ENCODE data around the gene SPIN1. TPM values are rescaled to one million over a fixed set of nuclear protein-coding genes. Genes with fewer than 3 reads are reported as not detected.

SPIN1 gene
- total and polyA plus RNA-seq, 9 donors: 56.3 to 86.0 (median 65.8) TPM

- no peaks in the 10 kb centered on the region for H3K27me3 ChIP-seq (ENCODE audit: control insufficient read depth, insufficient read depth, low read length)
- WGBS (ENCODE audit: insufficient coverage): 23% methylated on average over 2 of the region's 3 CpGs
- peak; percentile 41 for DNase-seq
- no peaks in the 10 kb centered on the region for H3K36me3 ChIP-seq (ENCODE audit: control insufficient read depth, insufficient read depth, low read length)
- no peak overlapping the region for H3K27ac ChIP-seq (ENCODE audit: low read length)
- no peak overlapping the region for H3K4me3 ChIP-seq (ENCODE audit: low read length)
- H3K9me3 ChIP-seq (replicated peaks; ENCODE audit: control insufficient read depth, low read depth, low read length): no peaks in the 10 kb centered on the region
- H3K4me1 ChIP-seq (ENCODE audit: control insufficient read depth, insufficient read depth, low read length): peaks cover 5% of the 10 kb centered on the region
Observed at GRCh38 chr9:88399966-88400365, 11.7 kb downstream of the SPIN1 start.

- 100% methylated on average over 1 of the region's 4 CpGs for WGBS (ENCODE audit: insufficient coverage)
- Histone ChIP-seq H3K4me3 (ENCODE audit: low read length) (no peak overlapping the region), H3K27ac (ENCODE audit: low read length) (no peak overlapping the region), H3K36me3 (ENCODE audit: control insufficient read depth, insufficient read depth, low read length) (no peaks in the 10 kb centered on the region), H3K27me3 (ENCODE audit: control insufficient read depth, insufficient read depth, low read length) (no peaks in the 10 kb centered on the region), H3K9me3 (replicated peaks; ENCODE audit: control insufficient read depth, low read depth, low read length) (no peaks in the 10 kb centered on the region), H3K4me1 (ENCODE audit: control insufficient read depth, insufficient read depth, low read length) (peaks cover 5% of the 10 kb centered on the region)
- DNase-seq: no peak
Observed at GRCh38 chr9:88403340-88403739, 15.1 kb downstream of the SPIN1 start.

- H3K27ac ChIP-seq (ENCODE audit: low read length): no peak overlapping the region
- H3K4me3 ChIP-seq (ENCODE audit: low read length): no peak overlapping the region
- H3K9me3 ChIP-seq (replicated peaks; ENCODE audit: control insufficient read depth, low read depth, low read length): no peaks in the 10 kb centered on the region
- no peaks in the 10 kb centered on the region for H3K27me3 ChIP-seq (ENCODE audit: control insufficient read depth, insufficient read depth, low read length)
- no CpG with 5 or more reads among the region's 7 CpGs for WGBS (ENCODE audit: insufficient coverage)
- no peaks in the 10 kb centered on the region for H3K36me3 ChIP-seq (ENCODE audit: control insufficient read depth, insufficient read depth, low read length)
- no peaks in the 10 kb centered on the region for H3K4me1 ChIP-seq (ENCODE audit: control insufficient read depth, insufficient read depth, low read length)
- DNase-seq: no peak
Observed at GRCh38 chr9:88406051-88406450, 17.8 kb downstream of the SPIN1 start.

- H3K4me1 ChIP-seq (ENCODE audit: control insufficient read depth, insufficient read depth, low read length): no peaks in the 10 kb centered on the region
- H3K27me3 ChIP-seq (ENCODE audit: control insufficient read depth, insufficient read depth, low read length): no peaks in the 10 kb centered on the region
- peaks cover 15% of the 10 kb centered on the region for H3K9me3 ChIP-seq (replicated peaks; ENCODE audit: control insufficient read depth, low read depth, low read length)
- no peak overlapping the region for H3K27ac ChIP-seq (ENCODE audit: low read length)
- DNase-seq: no peak
- H3K36me3 ChIP-seq (ENCODE audit: control insufficient read depth, insufficient read depth, low read length): peaks cover 8% of the 10 kb centered on the region
- WGBS (ENCODE audit: insufficient coverage): 96% methylated on average over 2 of the region's 4 CpGs
- H3K4me3 ChIP-seq (ENCODE audit: low read length): no peak overlapping the region
Observed at GRCh38 chr9:88411471-88411870, 23.2 kb downstream of the SPIN1 start.

- H3K4me3 ChIP-seq (ENCODE audit: low read length): no peak overlapping the region
- no peak overlapping the region for H3K27ac ChIP-seq (ENCODE audit: low read length)
- H3K9me3 ChIP-seq (replicated peaks; ENCODE audit: control insufficient read depth, low read depth, low read length): peaks cover 19% of the 10 kb centered on the region
- no peaks in the 10 kb centered on the region for H3K27me3 ChIP-seq (ENCODE audit: control insufficient read depth, insufficient read depth, low read length)
- WGBS (ENCODE audit: insufficient coverage): 92% methylated on average over 2 of the region's 2 CpGs
- no peak for DNase-seq
- peaks cover 17% of the 10 kb centered on the region for H3K36me3 ChIP-seq (ENCODE audit: control insufficient read depth, insufficient read depth, low read length)
- H3K4me1 ChIP-seq (ENCODE audit: control insufficient read depth, insufficient read depth, low read length): no peaks in the 10 kb centered on the region
Observed at GRCh38 chr9:88414298-88414697, 26.1 kb downstream of the SPIN1 start.

- WGBS (ENCODE audit: insufficient coverage): no CpG with 5 or more reads among the region's 4 CpGs
- Histone ChIP-seq H3K36me3 (ENCODE audit: control insufficient read depth, insufficient read depth, low read length) (peaks cover 26% of the 10 kb centered on the region), H3K27ac (ENCODE audit: low read length) (no peak overlapping the region), H3K4me1 (ENCODE audit: control insufficient read depth, insufficient read depth, low read length) (no peaks in the 10 kb centered on the region), H3K9me3 (replicated peaks; ENCODE audit: control insufficient read depth, low read depth, low read length) (peaks cover 26% of the 10 kb centered on the region), H3K27me3 (ENCODE audit: control insufficient read depth, insufficient read depth, low read length) (no peaks in the 10 kb centered on the region), H3K4me3 (ENCODE audit: low read length) (no peak overlapping the region)
- DNase-seq: no peak
Observed at GRCh38 chr9:88418025-88418424, 29.8 kb downstream of the SPIN1 start.

- Histone ChIP-seq H3K27me3 (ENCODE audit: control insufficient read depth, insufficient read depth, low read length) (no peaks in the 10 kb centered on the region), H3K36me3 (ENCODE audit: control insufficient read depth, insufficient read depth, low read length) (peaks cover 28% of the 10 kb centered on the region), H3K4me1 (ENCODE audit: control insufficient read depth, insufficient read depth, low read length) (no peaks in the 10 kb centered on the region), H3K9me3 (replicated peaks; ENCODE audit: control insufficient read depth, low read depth, low read length) (peaks cover 18% of the 10 kb centered on the region), H3K27ac (ENCODE audit: low read length) (no peak overlapping the region), H3K4me3 (ENCODE audit: low read length) (no peak overlapping the region)
- DNase-seq: no peak
- 96% methylated on average over 2 of the region's 7 CpGs for WGBS (ENCODE audit: insufficient coverage)
Observed at GRCh38 chr9:88418715-88419540, 30.7 kb downstream of the SPIN1 start.

- WGBS (ENCODE audit: insufficient coverage): 99% methylated on average over 7 of the region's 7 CpGs
- H3K4me3 ChIP-seq (ENCODE audit: low read length): no peak overlapping the region
- H3K4me1 ChIP-seq (ENCODE audit: control insufficient read depth, insufficient read depth, low read length): no peaks in the 10 kb centered on the region
- peaks cover 25% of the 10 kb centered on the region for H3K36me3 ChIP-seq (ENCODE audit: control insufficient read depth, insufficient read depth, low read length)
- no peaks in the 10 kb centered on the region for H3K27me3 ChIP-seq (ENCODE audit: control insufficient read depth, insufficient read depth, low read length)
- H3K27ac ChIP-seq (ENCODE audit: low read length): no peak overlapping the region
- H3K9me3 ChIP-seq (replicated peaks; ENCODE audit: control insufficient read depth, low read depth, low read length): peaks cover 10% of the 10 kb centered on the region
- peak; percentile 45 for DNase-seq
Observed at GRCh38 chr9:88420227-88420626, 32.0 kb downstream of the SPIN1 start.

- DNase-seq: no peak
- whole genome bisulfite sequencing (ENCODE audit: insufficient coverage): no CpG with 5 or more reads among the region's 5 CpGs
- Histone ChIP-seq H3K36me3 (ENCODE audit: control insufficient read depth, insufficient read depth, low read length) (peaks cover 23% of the 10 kb centered on the region), H3K27ac (ENCODE audit: low read length) (no peak overlapping the region), H3K4me1 (ENCODE audit: control insufficient read depth, insufficient read depth, low read length) (no peaks in the 10 kb centered on the region), H3K4me3 (ENCODE audit: low read length) (no peak overlapping the region), H3K9me3 (replicated peaks; ENCODE audit: control insufficient read depth, low read depth, low read length) (peaks cover 10% of the 10 kb centered on the region), H3K27me3 (ENCODE audit: control insufficient read depth, insufficient read depth, low read length) (no peaks in the 10 kb centered on the region)
Observed at GRCh38 chr9:88421348-88421747, 33.1 kb downstream of the SPIN1 start.

GRCh38 chr9:88425538-88425950 is 37.3 kb downstream of the SPIN1 start:
- no peaks in the 10 kb centered on the region for H3K27me3 ChIP-seq (ENCODE audit: control insufficient read depth, insufficient read depth, low read length)
- H3K4me1 ChIP-seq (ENCODE audit: control insufficient read depth, insufficient read depth, low read length): no peaks in the 10 kb centered on the region
- no peak overlapping the region for H3K27ac ChIP-seq (ENCODE audit: low read length)
- H3K4me3 ChIP-seq (ENCODE audit: low read length): no peak overlapping the region
- no peaks in the 10 kb centered on the region for H3K9me3 ChIP-seq (replicated peaks; ENCODE audit: control insufficient read depth, low read depth, low read length)
- WGBS (ENCODE audit: insufficient coverage): 43% methylated on average over 2 of the region's 10 CpGs
- H3K36me3 ChIP-seq (ENCODE audit: control insufficient read depth, insufficient read depth, low read length): peaks cover 23% of the 10 kb centered on the region
- DNase-seq: peak; percentile 19

All from muscle of leg (tissue), 11 donors.